Large intestine (tissue), 3 donors: ENCODE results near the gene TAGLN2. TPM values are rescaled to one million over a fixed set of nuclear protein-coding genes. Genes with fewer than 3 reads are reported as not detected.

Experiments
- DNase-seq, 2 donors: peaks; one replicate each; pipeline versions ENCODE4 v3.0.0 to v3.0.0-alpha.2; 2013
- H3K27ac ChIP-seq: one replicate; pipeline ENCODE4 v1.5.1; 2013; ENCODE audit warnings: low read length
- H3K27me3 ChIP-seq: 2 replicates; pipeline ENCODE4 v1.6.1; 2013; ENCODE audit warnings: low read length; ENCODE audit not compliant: control insufficient read depth, insufficient read depth
- H3K36me3 ChIP-seq: 2 replicates; pipeline ENCODE4 v1.6.1; 2013; ENCODE audit warnings: low read length; ENCODE audit not compliant: control insufficient read depth, insufficient read depth
- H3K4me1 ChIP-seq: one replicate; pipeline ENCODE4 v1.6.1; 2013; ENCODE audit warnings: low read length; ENCODE audit not compliant: control insufficient read depth, insufficient read depth
- H3K4me3 ChIP-seq: one replicate; pipeline ENCODE4 v1.5.1; 2013; ENCODE audit warnings: low read length
- H3K9me3 ChIP-seq: one replicate; pipeline ENCODE4 v1.6.1; 2013; ENCODE audit warnings: mild to moderate bottlenecking, low read depth, low read length, moderate library complexity; ENCODE audit not compliant: control insufficient read depth
- WGBS: methylation state at CpG from one replicate; pipeline ENCODE4 v1.1.5; 2013; ENCODE audit warnings: low lambda C conversion rate; ENCODE audit not compliant: insufficient coverage; 5-methylcytosine and 5-hydroxymethylcytosine counted together
- polyA plus RNA-seq: library from polyadenylated mRNA; unstranded; fragments of 120-200 nt; gene quantifications from one replicate; pipeline ENCODE4 v1.2.1, GENCODE V29; 2013

The TAGLN2 gene
- polyA plus RNA-seq, 1 donor: 271 TPM

GRCh38 chr1:159942632-159943277, 17.4 kb upstream of the TAGLN2 start:
- peaks cover 67% of the 10 kb centered on the region for H3K4me1 ChIP-seq
- H3K9me3 ChIP-seq: no peaks in the 10 kb centered on the region
- no CpG with 5 or more reads among the region's 15 CpGs for WGBS
- peak overlapping the region; percentile 96 for H3K27ac ChIP-seq
- H3K27me3 ChIP-seq: no peaks in the 10 kb centered on the region
- H3K36me3 ChIP-seq: peaks cover 4% of the 10 kb centered on the region
- no peak for DNase-seq
- peak overlapping the region; percentile 79 for H3K4me3 ChIP-seq

- H3K4me1 ChIP-seq: peaks cover 75% of the 10 kb centered on the region
- peaks cover 4% of the 10 kb centered on the region for H3K36me3 ChIP-seq
- H3K27ac ChIP-seq: peak overlapping the region; percentile 96
- no peak for DNase-seq
- no peaks in the 10 kb centered on the region for H3K9me3 ChIP-seq
- no CpG with 5 or more reads among the region's 15 CpGs for WGBS
- peak overlapping the region; percentile 79 for H3K4me3 ChIP-seq
- H3K27me3 ChIP-seq: no peaks in the 10 kb centered on the region
Observed at GRCh38 chr1:159941591-159942560, 16.6 kb upstream of the TAGLN2 start.

GRCh38 chr1:159941141-159941540, 15.8 kb upstream of the TAGLN2 start:
- Histone ChIP-seq H3K4me1 (peaks cover 76% of the 10 kb centered on the region), H3K36me3 (peaks cover 4% of the 10 kb centered on the region), H3K9me3 (no peaks in the 10 kb centered on the region), H3K4me3 (peak overlapping the region; percentile 79), H3K27ac (peak overlapping the region; percentile 96), H3K27me3 (no peaks in the 10 kb centered on the region)
- DNase-seq: peak in 1 of 2 donors; percentile 58
- no CpG with 5 or more reads among the region's 5 CpGs for WGBS

- Histone ChIP-seq H3K27me3 (no peaks in the 10 kb centered on the region), H3K9me3 (no peaks in the 10 kb centered on the region), H3K4me3 (no peak overlapping the region), H3K36me3 (peaks cover 13% of the 10 kb centered on the region), H3K4me1 (peaks cover 81% of the 10 kb centered on the region), H3K27ac (peak overlapping the region; percentile 96)
- no CpG with 5 or more reads among the region's 11 CpGs for WGBS
- peak in 1 of 2 donors; percentile 59 for DNase-seq
Observed at GRCh38 chr1:159940006-159940620, 14.8 kb upstream of the TAGLN2 start.

GRCh38 chr1:159939678-159940002, 14.3 kb upstream of the TAGLN2 start:
- Histone ChIP-seq H3K4me1 (peaks cover 81% of the 10 kb centered on the region), H3K9me3 (no peaks in the 10 kb centered on the region), H3K27ac (peak overlapping the region; percentile 96)

GRCh38 chr1:159938905-159939677, 13.8 kb upstream of the TAGLN2 start:
- Histone ChIP-seq H3K27me3 (no peaks in the 10 kb centered on the region), H3K4me3 (no peak overlapping the region), H3K9me3 (no peaks in the 10 kb centered on the region), H3K36me3 (peaks cover 22% of the 10 kb centered on the region), H3K4me1 (peaks cover 79% of the 10 kb centered on the region), H3K27ac (peak overlapping the region; percentile 96)
- 33% methylated on average over 1 of the region's 6 CpGs for WGBS
- DNase-seq: no peak

More at GRCh38 chr1:159939678-159940002, 14.3 kb upstream of the TAGLN2 start:
- H3K4me3 ChIP-seq: no peak overlapping the region
- no peaks in the 10 kb centered on the region for H3K27me3 ChIP-seq
- WGBS: no CpG with 5 or more reads among the region's 3 CpGs
- peak in 1 of 2 donors; percentile 88 for DNase-seq
- peaks cover 16% of the 10 kb centered on the region for H3K36me3 ChIP-seq

- no CpG with 5 or more reads among the region's 7 CpGs for WGBS
- Histone ChIP-seq H3K27ac (peak overlapping the region; percentile 96), H3K36me3 (peaks cover 28% of the 10 kb centered on the region), H3K27me3 (no peaks in the 10 kb centered on the region), H3K4me1 (peaks cover 74% of the 10 kb centered on the region), H3K4me3 (no peak overlapping the region), H3K9me3 (no peaks in the 10 kb centered on the region)
- DNase-seq: peak; percentile 86 to 96
Observed at GRCh38 chr1:159938211-159938852, 13.0 kb upstream of the TAGLN2 start.

GRCh38 chr1:159937054-159937750, 11.9 kb upstream of the TAGLN2 start:
- peaks cover 32% of the 10 kb centered on the region for H3K36me3 ChIP-seq
- peaks cover 63% of the 10 kb centered on the region for H3K4me1 ChIP-seq
- H3K27ac ChIP-seq: peak overlapping the region; percentile 96
- DNase-seq: peak in 1 of 2 donors; percentile 84
- H3K27me3 ChIP-seq: no peaks in the 10 kb centered on the region
- H3K9me3 ChIP-seq: no peaks in the 10 kb centered on the region
- no CpG with 5 or more reads among the region's 4 CpGs for WGBS
- H3K4me3 ChIP-seq: peak overlapping the region; percentile 30

- Histone ChIP-seq H3K36me3 (peaks cover 40% of the 10 kb centered on the region), H3K9me3 (no peaks in the 10 kb centered on the region), H3K27me3 (no peaks in the 10 kb centered on the region), H3K4me3 (no peak overlapping the region), H3K27ac (peak overlapping the region; percentile 96), H3K4me1 (peaks cover 56% of the 10 kb centered on the region)
- no CpG with 5 or more reads among the region's 16 CpGs for WGBS
- peak; percentile 91 to 93 for DNase-seq
Observed at GRCh38 chr1:159936273-159936904, 11.1 kb upstream of the TAGLN2 start.
